Brain microvascular endothelial cell (primary cell): ENCODE measurements around the gene CHRNA1.

Source experiments
- DNase-seq: peaks from one replicate; pipeline ENCODE4 v3.0.0-alpha.2; 2020
- H3K27ac ChIP-seq: fragments of 250-450 bp; sonication (Bioruptor Pico); 2 replicates; pipeline ENCODE4 v1.5.1; 2020; ENCODE audit warnings: mild to moderate bottlenecking, moderate library complexity
- H3K27me3 ChIP-seq: fragments of 250-450 bp; sonication (Bioruptor Pico); replicated peaks from 2 replicates; pipeline ENCODE4 v1.5.1; 2020; ENCODE audit warnings: mild to moderate bottlenecking
- H3K36me3 ChIP-seq: fragments of 250-450 bp; sonication (Bioruptor Pico); replicated peaks from 2 replicates; pipeline ENCODE4 v1.5.1; 2020; ENCODE audit warnings: mild to moderate bottlenecking
- H3K4me3 ChIP-seq: 2 replicates; pipeline ENCODE4 v1.5.1; 2011; ENCODE audit warnings: low read depth, mild to moderate bottlenecking, control low read depth, low read length, moderate library complexity
- in situ Hi-C: cut with HindIII; loops from 2 replicates; pipeline ENCODE4 v1.10.0; 2017; ENCODE audit warnings: low sequenced_read_pairs, low pct_ligation_motif_present
- TF ChIP-seq, protein P1 (sequence below): IDR thresholded peaks from 2 replicates; pipeline ENCODE4 v1.5.1; 2011; ENCODE audit warnings: low read depth, mild to moderate bottlenecking, moderate library complexity, low read length, control low read depth, inconsistent platforms; ENCODE audit errors: missing control alignments

The CHRNA1 gene

DNA sequence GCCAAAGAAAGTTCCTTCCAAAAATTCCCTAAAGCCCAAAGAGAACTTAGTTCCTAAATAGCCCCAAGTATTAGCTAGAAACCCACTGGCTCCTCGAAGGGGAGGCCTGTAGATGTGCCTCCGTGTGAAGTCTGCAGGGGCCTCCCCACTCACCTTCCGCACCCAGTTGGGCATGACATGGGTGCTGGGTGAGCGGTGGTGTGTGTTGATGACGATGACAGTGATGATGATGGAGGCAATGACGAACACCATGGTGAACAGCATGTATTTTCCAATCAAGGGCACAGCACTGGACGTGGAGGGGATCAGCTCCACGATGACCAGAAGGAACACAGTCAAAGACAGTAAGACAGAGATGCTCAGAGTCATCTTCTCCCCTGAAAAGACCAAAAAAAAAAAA, 14.5 kb downstream of the CHRNA1 start:
- TF ChIP-seq, protein P1, sequence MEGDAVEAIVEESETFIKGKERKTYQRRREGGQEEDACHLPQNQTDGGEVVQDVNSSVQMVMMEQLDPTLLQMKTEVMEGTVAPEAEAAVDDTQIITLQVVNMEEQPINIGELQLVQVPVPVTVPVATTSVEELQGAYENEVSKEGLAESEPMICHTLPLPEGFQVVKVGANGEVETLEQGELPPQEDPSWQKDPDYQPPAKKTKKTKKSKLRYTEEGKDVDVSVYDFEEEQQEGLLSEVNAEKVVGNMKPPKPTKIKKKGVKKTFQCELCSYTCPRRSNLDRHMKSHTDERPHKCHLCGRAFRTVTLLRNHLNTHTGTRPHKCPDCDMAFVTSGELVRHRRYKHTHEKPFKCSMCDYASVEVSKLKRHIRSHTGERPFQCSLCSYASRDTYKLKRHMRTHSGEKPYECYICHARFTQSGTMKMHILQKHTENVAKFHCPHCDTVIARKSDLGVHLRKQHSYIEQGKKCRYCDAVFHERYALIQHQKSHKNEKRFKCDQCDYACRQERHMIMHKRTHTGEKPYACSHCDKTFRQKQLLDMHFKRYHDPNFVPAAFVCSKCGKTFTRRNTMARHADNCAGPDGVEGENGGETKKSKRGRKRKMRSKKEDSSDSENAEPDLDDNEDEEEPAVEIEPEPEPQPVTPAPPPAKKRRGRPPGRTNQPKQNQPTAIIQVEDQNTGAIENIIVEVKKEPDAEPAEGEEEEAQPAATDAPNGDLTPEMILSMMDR = no peak
- no peaks in the 10 kb centered on the region for H3K27me3 ChIP-seq
- H3K36me3 ChIP-seq = no peaks in the 10 kb centered on the region
- H3K4me3 ChIP-seq = no peak overlapping the region
- DNase-seq = no peak
- in situ Hi-C loops = no loop called here
- H3K27ac ChIP-seq = no peak overlapping the region

DNA sequence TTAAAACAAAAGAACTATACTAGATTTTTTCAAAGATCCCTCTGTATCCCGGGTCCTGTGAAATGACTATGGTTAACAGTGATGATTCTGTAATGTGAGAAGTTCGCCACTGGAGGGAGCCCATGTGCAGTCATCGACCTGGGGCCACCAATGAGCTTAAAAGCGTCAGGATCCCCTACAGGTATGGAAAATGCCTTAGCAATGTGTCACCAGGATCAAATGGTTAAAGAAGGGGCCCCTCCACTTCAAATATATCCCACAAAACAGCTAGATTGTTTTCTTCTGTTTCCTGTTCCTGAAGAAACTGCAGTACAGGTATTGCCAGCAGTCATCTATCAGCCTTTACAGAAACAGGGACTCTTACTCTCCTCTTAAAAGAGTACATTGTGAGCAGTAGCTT, 15.3 kb downstream of the CHRNA1 start:
- DNase-seq = peak; percentile 53
- H3K36me3 ChIP-seq = no peaks in the 10 kb centered on the region
- H3K27ac ChIP-seq = no peak overlapping the region
- H3K4me3 ChIP-seq = no peak overlapping the region
- TF ChIP-seq, protein P1 = peak; percentile 84
- no peaks in the 10 kb centered on the region for H3K27me3 ChIP-seq
- in situ Hi-C loops = no loop called here

DNA sequence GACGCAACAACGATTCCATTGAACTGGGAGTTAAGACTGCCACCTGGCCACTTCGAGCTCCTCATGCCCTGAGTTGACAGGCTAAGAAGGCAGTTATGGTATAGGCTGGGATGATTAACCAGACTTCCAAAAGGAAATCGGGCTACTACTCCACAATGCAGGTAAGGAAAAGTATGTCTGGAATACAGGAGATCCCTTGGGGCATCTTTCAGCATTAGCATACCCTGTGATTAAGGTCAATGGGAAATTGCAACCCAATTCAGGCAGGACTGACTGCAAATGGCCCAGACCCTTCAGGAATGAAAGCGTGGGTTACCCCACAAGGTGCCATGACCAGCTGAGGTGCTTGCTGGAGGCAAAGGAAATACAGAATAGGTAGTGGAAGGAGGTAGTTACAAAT, 19.1 kb downstream of the CHRNA1 start:
- Histone ChIP-seq H3K27me3 (no peaks in the 10 kb centered on the region), H3K36me3 (no peaks in the 10 kb centered on the region), H3K4me3 (no peak overlapping the region), H3K27ac (no peak overlapping the region)
- TF ChIP-seq, protein P1 = no peak
- in situ Hi-C loops = no loop called here
- no peak for DNase-seq

DNA sequence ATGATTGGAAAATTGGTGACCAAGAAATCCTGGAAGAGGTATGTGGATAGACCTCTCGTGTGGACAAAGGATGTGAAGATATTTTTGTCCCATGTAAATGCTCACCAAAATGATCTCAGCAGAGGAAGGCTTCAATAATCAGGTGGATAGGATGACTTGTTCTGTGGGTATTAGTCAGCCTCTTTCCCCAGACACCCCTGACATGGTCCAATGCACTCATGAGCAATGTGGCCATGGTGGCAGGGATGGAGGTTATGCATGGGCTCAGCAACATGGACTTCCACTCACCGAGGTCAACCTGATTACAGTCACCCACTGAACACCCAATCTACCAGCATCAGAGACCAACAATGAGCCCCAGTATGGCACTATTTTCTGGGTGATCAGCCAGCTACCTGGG, 20.2 kb downstream of the CHRNA1 start:
- in situ Hi-C loops = no loop called here
- H3K27me3 ChIP-seq = no peaks in the 10 kb centered on the region
- TF ChIP-seq, protein P1 = no peak

DNA sequence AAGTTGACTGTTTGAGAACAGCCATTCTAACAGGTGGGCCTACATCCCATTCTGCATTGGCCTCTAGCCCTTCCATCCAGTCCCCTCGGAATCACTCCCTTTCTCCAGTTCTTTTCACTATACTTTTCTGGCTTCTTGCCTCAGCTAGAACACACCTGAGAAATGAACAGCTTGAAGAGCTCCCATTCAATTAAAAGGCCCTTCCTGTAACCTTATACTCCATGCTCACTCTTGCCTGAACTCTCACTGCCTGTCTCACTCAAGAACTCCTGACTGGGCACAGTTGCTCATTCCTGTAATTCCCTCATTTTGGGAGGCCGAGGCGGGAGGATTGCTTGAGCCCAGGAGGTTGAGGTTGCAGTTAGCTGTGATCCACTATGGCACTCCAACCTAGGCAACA, 23.6 kb downstream of the CHRNA1 start:
- Histone ChIP-seq H3K27me3 (no peaks in the 10 kb centered on the region), H3K36me3 (no peaks in the 10 kb centered on the region), H3K27ac (no peak overlapping the region), H3K4me3 (no peak overlapping the region)
- TF ChIP-seq, protein P1 = no peak
- no peak for DNase-seq
- in situ Hi-C loops = no loop called here

More for the DNA sequence above, 20.2 kb downstream of the CHRNA1 start:
- H3K4me3 ChIP-seq = no peak overlapping the region
- no peak for DNase-seq
- H3K27ac ChIP-seq = no peak overlapping the region
- H3K36me3 ChIP-seq = no peaks in the 10 kb centered on the region

DNA sequence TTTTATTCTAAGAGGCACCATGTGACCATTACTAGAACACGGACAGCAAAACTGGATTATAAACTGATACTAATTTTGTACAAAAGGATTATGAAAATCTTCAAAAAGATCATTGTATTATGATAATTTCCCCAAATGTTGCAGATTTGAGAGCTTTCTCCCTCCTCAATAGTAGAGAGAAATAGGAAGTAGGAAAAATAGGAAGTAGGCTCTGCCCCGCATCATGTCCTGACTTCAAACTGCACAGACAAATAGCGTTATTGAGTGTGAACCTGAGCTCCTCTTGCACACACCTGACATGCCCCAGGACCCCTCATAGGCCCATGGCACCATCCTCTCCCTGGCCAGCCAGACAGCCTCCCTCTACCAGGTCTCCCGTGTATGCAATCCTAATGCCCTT, 25.4 kb downstream of the CHRNA1 start:
- H3K27ac ChIP-seq = no peak overlapping the region
- H3K36me3 ChIP-seq = no peaks in the 10 kb centered on the region
- DNase-seq = no peak
- TF ChIP-seq, protein P1 = no peak
- in situ Hi-C loops = no loop called here
- H3K27me3 ChIP-seq = no peaks in the 10 kb centered on the region
- no peak overlapping the region for H3K4me3 ChIP-seq
